Neural cell (in vitro differentiated cells): ENCODE results near the gene RABEP2. TPM values are rescaled to one million over a fixed set of nuclear protein-coding genes. Genes with fewer than 3 reads are reported as not detected.

Experiments used
- H2AFZ ChIP-seq: fragments of 200-600, 300-800 bp; sonication (generic), shearing (Covaris generic); 2 replicates; pipeline ENCODE4 v1.6.0; 2014; ENCODE audit warnings: low read depth, mild to moderate bottlenecking, antibody characterized with exemption, low read length, moderate library complexity
- H3F3A ChIP-seq: fragments of 200-600 bp; shearing (Covaris generic); 2 replicates; pipeline ENCODE4 v1.6.1; 2016; ENCODE audit warnings: mild to moderate bottlenecking, moderate library complexity, mixed read lengths, antibody characterized with exemption, low read length; ENCODE audit not compliant: insufficient read depth, poor library complexity, severe bottlenecking
- H3K27ac ChIP-seq: fragments of 200-600, 300-800 bp; sonication (generic), shearing (Covaris generic); 2 replicates; pipeline ENCODE4 v1.5.1; 2014; ENCODE audit warnings: mild to moderate bottlenecking, low read length, moderate library complexity
- H3K27me3 ChIP-seq: fragments of 300-800, 200-600 bp; sonication (generic), shearing (Covaris generic); 2 replicates; pipeline ENCODE4 v1.6.0; 2014; ENCODE audit warnings: mild to moderate bottlenecking, low read depth, low read length, moderate library complexity; ENCODE audit not compliant: insufficient read depth
- H3K36me3 ChIP-seq: fragments of 300-800, 200-600 bp; sonication (generic), shearing (Covaris generic); 2 replicates; pipeline ENCODE4 v1.5.1; 2014; ENCODE audit warnings: mild to moderate bottlenecking, antibody characterized with exemption, low read length, moderate library complexity; ENCODE audit not compliant: insufficient read depth
- H3K4me2 ChIP-seq: fragments of 300-800, 200-600 bp; sonication (generic), shearing (Covaris generic); 2 replicates; pipeline ENCODE4 v1.6.0; 2014; ENCODE audit warnings: mild to moderate bottlenecking, low read length
- H3K4me3 ChIP-seq: fragments of 300-800, 200-600 bp; sonication (generic), shearing (Covaris generic); 2 replicates; pipeline ENCODE4 v1.5.1; 2014; ENCODE audit warnings: mild to moderate bottlenecking, low read length, moderate library complexity
- H3K79me2 ChIP-seq: fragments of 200-600 bp; shearing (Covaris generic); replicated peaks from 2 replicates; pipeline ENCODE4 v1.6.0; 2014; ENCODE audit warnings: mild to moderate bottlenecking, low read length, moderate library complexity; ENCODE audit not compliant: insufficient read depth
- H3K9ac ChIP-seq: fragments of 300-800, 200-600 bp; sonication (generic), shearing (Covaris generic); 2 replicates; pipeline ENCODE4 v1.6.1; 2016; ENCODE audit warnings: mild to moderate bottlenecking, low read length, mixed read lengths
- H3K9me2 ChIP-seq: fragments of 200-600 bp; shearing (Covaris generic); 2 replicates; pipeline ENCODE4 v1.6.1; 2016; ENCODE audit warnings: mild to moderate bottlenecking, low read length, mixed read lengths; ENCODE audit not compliant: insufficient read depth
- H3K9me3 ChIP-seq: fragments of 200-600, 300-800 bp; sonication (generic), shearing (Covaris generic); 2 replicates; pipeline ENCODE4 v1.6.1; 2016; ENCODE audit warnings: mild to moderate bottlenecking, mixed run types, low read length, moderate library complexity, mixed read lengths
- H4K20me1 ChIP-seq: fragments of 200-600 bp; shearing (Covaris generic); 2 replicates; pipeline ENCODE4 v1.6.1; 2016; ENCODE audit warnings: mild to moderate bottlenecking, mixed run types; ENCODE audit not compliant: insufficient read depth
- EP300 ChIP-seq: fragments of 450-650 bp; conservative IDR thresholded peaks from 2 replicates; pipeline ENCODE4 v1.6.1; 2014; ENCODE audit warnings: antibody characterized with exemption, mild to moderate bottlenecking, moderate library complexity; ENCODE audit not compliant: poor library complexity, severe bottlenecking
- EZH2 ChIP-seq: fragments of 200-600, 300-800 bp; shearing (Covaris generic), sonication (generic); IDR thresholded peaks from 2 replicates; pipeline ENCODE4 v1.6.1; 2014; ENCODE audit warnings: antibody characterized with exemption, low read length, borderline replicate concordance, mild to moderate bottlenecking; ENCODE audit not compliant: insufficient read depth, poor library complexity, severe bottlenecking
- MXI1 ChIP-seq: fragments of 450-650 bp; conservative IDR thresholded peaks from 2 replicates; pipeline ENCODE4 v1.6.1; 2014; ENCODE audit warnings: antibody characterized with exemption, mild to moderate bottlenecking; ENCODE audit not compliant: poor library complexity, severe bottlenecking
- POLR2AphosphoS5 ChIP-seq: IDR thresholded peaks from 2 replicates; pipeline ENCODE4 v1.6.1; 2012
- RAD21 ChIP-seq: fragments of 450-650 bp; conservative IDR thresholded peaks from 2 replicates; pipeline ENCODE4 v1.6.1; 2014; ENCODE audit warnings: antibody characterized with exemption, mild to moderate bottlenecking, moderate library complexity
- SMC3 ChIP-seq: fragments of 450-650 bp; conservative IDR thresholded peaks from 2 replicates; pipeline ENCODE4 v1.6.1; 2014; ENCODE audit warnings: antibody characterized with exemption, mild to moderate bottlenecking, moderate library complexity; ENCODE audit not compliant: poor library complexity
- TAF1 ChIP-seq: IDR thresholded peaks from 2 replicates; pipeline ENCODE4 v1.6.1; 2012; ENCODE audit warnings: low read depth
- polyA plus RNA-seq: library from polyadenylated mRNA; depleted of rRNA; stranded (reverse); fragments of >200 nt; gene quantifications from 2 replicates; pipeline ENCODE4 v1.2.3, GENCODE V29; 2014
- TF ChIP-seq, protein P1 (sequence below): fragments of 450-650 bp; IDR thresholded peaks from 2 replicates; pipeline ENCODE4 v1.5.1; 2014; ENCODE audit warnings: antibody characterized with exemption, mild to moderate bottlenecking, moderate library complexity; ENCODE audit not compliant: poor library complexity, severe bottlenecking
- TF ChIP-seq, protein P2 (sequence below): IDR thresholded peaks from 2 replicates; pipeline ENCODE4 v1.6.1; 2012; ENCODE audit warnings: borderline replicate concordance

The RABEP2 gene
- polyA plus RNA-seq, 1 donor from 2014 or later = 27.5 TPM

- Histone ChIP-seq H3F3A (no peaks in the 10 kb centered on the region), H2AFZ (no peak overlapping the region), H3K27ac (no peak overlapping the region), H3K9me3 (no peaks in the 10 kb centered on the region), H3K4me3 (no peak overlapping the region), H3K27me3 (no peaks in the 10 kb centered on the region), H3K9ac (no peak overlapping the region), H3K79me2 (no peaks in the 10 kb centered on the region), H3K9me2 (no peaks in the 10 kb centered on the region), H3K36me3 (no peaks in the 10 kb centered on the region), H3K4me2 (no peak overlapping the region), H4K20me1 (no peaks in the 10 kb centered on the region)
- no peak for TF ChIP-seq POLR2AphosphoS5
- TF ChIP-seq, protein P1, sequence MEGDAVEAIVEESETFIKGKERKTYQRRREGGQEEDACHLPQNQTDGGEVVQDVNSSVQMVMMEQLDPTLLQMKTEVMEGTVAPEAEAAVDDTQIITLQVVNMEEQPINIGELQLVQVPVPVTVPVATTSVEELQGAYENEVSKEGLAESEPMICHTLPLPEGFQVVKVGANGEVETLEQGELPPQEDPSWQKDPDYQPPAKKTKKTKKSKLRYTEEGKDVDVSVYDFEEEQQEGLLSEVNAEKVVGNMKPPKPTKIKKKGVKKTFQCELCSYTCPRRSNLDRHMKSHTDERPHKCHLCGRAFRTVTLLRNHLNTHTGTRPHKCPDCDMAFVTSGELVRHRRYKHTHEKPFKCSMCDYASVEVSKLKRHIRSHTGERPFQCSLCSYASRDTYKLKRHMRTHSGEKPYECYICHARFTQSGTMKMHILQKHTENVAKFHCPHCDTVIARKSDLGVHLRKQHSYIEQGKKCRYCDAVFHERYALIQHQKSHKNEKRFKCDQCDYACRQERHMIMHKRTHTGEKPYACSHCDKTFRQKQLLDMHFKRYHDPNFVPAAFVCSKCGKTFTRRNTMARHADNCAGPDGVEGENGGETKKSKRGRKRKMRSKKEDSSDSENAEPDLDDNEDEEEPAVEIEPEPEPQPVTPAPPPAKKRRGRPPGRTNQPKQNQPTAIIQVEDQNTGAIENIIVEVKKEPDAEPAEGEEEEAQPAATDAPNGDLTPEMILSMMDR = no peak
- no peak for TF ChIP-seq EZH2
- TF ChIP-seq RAD21 = no peak
- no peak for TF ChIP-seq EP300
- TF ChIP-seq, protein P2, sequence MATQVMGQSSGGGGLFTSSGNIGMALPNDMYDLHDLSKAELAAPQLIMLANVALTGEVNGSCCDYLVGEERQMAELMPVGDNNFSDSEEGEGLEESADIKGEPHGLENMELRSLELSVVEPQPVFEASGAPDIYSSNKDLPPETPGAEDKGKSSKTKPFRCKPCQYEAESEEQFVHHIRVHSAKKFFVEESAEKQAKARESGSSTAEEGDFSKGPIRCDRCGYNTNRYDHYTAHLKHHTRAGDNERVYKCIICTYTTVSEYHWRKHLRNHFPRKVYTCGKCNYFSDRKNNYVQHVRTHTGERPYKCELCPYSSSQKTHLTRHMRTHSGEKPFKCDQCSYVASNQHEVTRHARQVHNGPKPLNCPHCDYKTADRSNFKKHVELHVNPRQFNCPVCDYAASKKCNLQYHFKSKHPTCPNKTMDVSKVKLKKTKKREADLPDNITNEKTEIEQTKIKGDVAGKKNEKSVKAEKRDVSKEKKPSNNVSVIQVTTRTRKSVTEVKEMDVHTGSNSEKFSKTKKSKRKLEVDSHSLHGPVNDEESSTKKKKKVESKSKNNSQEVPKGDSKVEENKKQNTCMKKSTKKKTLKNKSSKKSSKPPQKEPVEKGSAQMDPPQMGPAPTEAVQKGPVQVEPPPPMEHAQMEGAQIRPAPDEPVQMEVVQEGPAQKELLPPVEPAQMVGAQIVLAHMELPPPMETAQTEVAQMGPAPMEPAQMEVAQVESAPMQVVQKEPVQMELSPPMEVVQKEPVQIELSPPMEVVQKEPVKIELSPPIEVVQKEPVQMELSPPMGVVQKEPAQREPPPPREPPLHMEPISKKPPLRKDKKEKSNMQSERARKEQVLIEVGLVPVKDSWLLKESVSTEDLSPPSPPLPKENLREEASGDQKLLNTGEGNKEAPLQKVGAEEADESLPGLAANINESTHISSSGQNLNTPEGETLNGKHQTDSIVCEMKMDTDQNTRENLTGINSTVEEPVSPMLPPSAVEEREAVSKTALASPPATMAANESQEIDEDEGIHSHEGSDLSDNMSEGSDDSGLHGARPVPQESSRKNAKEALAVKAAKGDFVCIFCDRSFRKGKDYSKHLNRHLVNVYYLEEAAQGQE = no peak
- no peak for TF ChIP-seq SMC3
These were observed 39.5 kb upstream of the RABEP2 start for GRCh38 chr16:28964496-28964895.

- H3F3A ChIP-seq = no peaks in the 10 kb centered on the region
- H3K27ac ChIP-seq = no peak overlapping the region
- H3K9me2 ChIP-seq = no peaks in the 10 kb centered on the region
- TF ChIP-seq SMC3 (no peak), MXI1 (no peak), TAF1 (no peak), POLR2AphosphoS5 (no peak), RAD21 (no peak), EP300 (no peak), EZH2 (no peak)
- TF ChIP-seq, protein P2 = no peak
- TF ChIP-seq, protein P1 = no peak
- no peak overlapping the region for H3K4me3 ChIP-seq
- no peak overlapping the region for H2AFZ ChIP-seq
- no peaks in the 10 kb centered on the region for H4K20me1 ChIP-seq
- no peak overlapping the region for H3K9ac ChIP-seq
- no peak overlapping the region for H3K4me2 ChIP-seq
- no peaks in the 10 kb centered on the region for H3K27me3 ChIP-seq
- no peaks in the 10 kb centered on the region for H3K36me3 ChIP-seq
- H3K9me3 ChIP-seq = no peaks in the 10 kb centered on the region
- H3K79me2 ChIP-seq = no peaks in the 10 kb centered on the region
These were observed 39.0 kb upstream of the RABEP2 start for GRCh38 chr16:28964072-28964471.
